Kasumi-1 (cell line): ENCODE measurements around the gene TTLL4.
"Not testable (repeated sequence)": the region's sequence is repeated elsewhere in the genome, so short reads cannot be mapped to it uniquely, and the experiment has no call there.

Experiments
- DNase-seq, 2 experiments: peaks; one replicate each; lab custom pipeline; 2025; lab: John Stamatoyannopoulos, UW

The TTLL4 gene

DNA sequence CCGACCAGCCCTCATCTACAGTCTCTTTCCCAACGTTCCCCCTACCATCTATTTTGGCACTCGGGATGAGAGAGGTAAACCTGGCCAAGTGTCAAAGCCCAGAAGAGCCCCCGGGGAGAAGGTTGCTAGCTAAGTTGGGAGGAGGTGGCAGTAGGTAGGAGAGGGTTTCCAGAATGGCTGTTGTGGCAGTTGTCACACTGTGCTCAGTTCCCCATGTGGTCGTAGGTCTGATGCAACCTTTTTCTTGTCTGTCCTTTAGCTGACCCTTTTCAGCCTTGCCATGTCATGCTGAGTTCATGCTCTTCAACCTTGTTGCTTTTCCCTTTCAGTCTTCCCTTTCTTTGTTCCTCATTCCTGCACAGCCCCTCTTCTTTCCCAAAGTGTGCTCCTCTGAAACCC lies 34.5 kb downstream of the TTLL4 start:
- DNase-seq = no peak

DNA sequence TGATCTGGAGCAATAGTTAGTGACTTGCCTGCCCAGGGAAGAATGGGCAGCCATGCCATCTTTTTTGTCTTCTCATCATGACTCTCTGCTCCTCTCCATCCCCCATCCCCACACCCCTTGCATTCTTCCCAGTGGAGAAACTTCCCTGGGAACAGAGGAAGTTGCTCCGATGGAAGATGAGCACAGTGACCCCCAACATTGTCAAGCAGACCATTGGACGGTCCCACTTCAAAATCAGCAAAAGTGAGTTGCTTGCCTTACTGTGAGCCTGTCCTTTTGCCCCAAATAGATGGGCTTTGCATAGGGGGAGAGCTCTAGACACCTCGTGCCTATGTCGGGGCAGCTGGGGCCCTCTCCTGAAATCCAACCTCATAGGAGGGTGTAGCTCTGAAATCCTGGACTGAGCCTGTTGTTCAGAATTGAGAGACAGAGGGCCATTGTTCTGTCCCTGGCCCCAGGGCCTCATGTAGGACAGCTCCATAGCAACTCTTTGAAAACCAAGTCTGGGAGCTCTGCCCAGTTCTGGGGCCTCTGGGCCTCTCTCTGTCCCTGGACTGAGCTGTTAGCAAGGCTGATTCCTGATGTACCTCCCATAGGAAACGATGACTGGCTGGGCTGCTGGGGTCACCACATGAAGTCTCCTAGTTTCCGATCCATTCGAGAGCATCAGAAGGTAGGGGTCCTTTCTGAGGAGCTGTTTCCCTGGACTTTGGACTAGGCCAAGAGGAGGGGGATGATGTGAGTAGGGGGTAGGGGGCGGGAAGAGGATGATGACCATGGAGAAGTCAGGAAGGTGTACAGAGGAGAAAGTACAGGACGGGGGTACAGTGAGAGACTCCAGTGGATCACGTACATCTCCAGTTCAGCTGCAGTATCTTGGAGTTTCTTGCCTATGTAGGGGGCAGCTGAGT lies 35.2 kb downstream of the TTLL4 start:
- no peak for DNase-seq

DNA sequence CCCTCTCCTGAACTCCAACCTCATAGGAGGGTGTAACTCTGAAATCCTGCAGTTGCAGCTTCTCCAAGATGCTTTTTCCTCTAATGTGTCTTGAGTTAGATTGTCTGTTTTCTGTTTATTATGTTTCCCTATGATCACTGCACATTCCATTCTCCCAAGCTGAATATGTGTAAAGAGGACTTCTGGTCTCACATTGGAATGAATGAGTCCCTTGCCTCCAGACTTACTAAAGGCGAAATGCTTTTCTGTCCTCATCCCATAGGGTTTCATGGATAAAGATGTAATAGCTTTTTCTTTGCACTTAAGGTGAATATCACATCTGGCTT lies 35.8 kb downstream of the TTLL4 start:
- DNase-seq = no peak

DNA sequence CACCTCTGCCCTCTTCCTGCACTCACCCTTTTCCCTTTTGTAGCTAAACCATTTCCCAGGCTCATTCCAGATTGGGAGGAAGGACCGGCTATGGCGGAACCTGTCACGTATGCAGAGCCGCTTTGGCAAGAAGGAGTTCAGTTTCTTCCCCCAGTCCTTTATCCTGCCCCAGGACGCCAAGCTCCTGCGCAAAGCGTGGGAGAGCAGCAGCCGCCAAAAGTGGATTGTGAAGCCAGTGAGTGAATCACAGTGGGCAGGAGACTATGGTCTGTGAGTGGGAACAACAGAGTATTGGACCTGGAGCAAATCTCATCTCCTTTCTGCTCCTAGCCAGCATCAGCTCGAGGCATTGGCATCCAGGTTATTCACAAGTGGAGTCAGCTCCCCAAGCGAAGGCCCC lies 36.3 kb downstream of the TTLL4 start:
- no peak for DNase-seq

DNA sequence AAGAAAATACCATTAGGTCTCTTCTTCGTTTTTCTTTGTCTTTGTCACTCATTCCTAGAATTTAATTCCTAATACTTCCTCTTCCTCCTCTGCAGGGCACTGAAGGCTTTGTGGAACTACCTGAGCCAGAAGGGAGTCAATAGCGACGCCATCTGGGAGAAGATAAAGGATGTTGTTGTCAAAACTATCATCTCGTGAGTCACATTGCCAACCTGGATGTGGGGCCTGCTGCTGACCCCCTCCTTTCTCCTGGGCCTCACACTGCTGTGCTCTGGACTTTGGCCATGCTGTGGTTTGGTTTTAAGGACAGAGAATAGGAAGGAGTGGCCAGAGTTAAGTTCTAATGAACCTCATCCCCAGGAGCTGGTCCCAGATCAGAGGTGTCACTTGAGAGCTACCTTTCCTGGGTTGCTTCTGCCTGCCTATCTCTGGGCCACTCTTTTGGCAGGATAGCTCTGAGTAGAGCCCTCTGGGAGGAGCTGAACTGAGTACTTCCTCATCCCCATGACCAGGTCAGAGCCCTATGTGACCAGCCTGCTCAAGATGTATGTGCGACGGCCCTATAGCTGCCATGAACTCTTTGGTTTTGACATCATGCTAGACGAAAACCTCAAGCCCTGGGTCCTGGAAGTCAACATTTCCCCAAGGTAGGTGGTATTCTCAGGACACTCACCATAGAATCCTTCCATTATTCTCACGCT lies 38.3 kb downstream of the TTLL4 start:
- no peak for DNase-seq

DNA sequence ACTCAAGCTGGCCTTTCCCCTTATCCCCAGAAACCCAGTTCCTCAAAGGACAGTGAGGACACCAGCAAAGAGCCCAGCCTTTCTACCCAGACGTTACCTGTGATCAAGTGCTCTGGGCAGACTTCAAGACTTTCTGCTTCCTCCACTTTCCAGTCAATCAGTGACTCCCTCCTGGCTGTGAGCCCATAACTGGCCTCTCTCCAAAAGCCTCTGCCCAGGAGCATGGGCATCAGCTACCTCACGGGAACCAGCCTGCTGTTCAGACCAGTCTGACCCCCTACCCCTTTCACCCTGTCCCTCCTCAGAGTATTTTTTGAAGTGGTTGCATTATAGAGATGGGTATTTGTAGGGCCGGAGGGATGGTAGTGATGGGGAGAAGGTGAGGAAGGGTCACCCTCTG lies 43.6 kb downstream of the TTLL4 start:
- no peak for DNase-seq

DNA sequence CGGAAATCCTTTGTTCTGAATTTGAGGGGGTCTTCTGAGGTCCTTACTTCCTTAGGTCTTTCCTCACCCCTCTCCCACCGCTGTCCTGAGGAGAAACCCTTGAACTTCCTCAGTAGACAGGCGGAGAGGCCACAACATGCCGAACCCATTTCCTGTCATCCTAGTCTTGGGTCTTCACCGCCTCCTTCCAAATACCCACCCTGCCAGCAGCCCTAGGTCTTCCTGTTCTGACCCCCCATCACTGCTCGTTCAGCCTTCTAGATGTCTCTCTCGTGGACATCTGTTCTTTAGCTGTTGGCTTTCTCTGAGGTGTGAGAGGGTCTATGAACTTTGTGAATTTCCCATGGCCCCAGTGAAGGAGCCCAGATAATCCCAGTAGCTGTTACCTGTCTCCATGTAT lies 44.1 kb downstream of the TTLL4 start:
- DNase-seq = no peak

DNA sequence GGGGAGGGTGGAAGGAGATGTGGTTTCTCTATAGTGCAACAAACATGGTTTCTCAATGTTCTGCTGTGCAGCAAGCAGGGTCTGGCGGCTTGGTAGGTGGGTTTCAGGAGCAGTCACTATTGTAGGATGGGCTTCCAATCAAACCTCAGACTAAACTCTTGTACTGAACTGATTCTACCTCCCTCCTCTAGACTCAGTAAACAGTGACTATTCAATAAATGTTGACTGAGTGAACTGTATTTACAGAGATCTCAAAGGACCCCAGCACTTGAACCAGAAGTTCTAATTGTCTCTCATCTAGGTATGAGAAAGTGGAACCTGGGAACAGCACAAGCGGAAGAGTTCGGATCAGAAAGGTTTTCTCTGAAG lies 44.5 kb downstream of the TTLL4 start:
- DNase-seq = no peak

DNA sequence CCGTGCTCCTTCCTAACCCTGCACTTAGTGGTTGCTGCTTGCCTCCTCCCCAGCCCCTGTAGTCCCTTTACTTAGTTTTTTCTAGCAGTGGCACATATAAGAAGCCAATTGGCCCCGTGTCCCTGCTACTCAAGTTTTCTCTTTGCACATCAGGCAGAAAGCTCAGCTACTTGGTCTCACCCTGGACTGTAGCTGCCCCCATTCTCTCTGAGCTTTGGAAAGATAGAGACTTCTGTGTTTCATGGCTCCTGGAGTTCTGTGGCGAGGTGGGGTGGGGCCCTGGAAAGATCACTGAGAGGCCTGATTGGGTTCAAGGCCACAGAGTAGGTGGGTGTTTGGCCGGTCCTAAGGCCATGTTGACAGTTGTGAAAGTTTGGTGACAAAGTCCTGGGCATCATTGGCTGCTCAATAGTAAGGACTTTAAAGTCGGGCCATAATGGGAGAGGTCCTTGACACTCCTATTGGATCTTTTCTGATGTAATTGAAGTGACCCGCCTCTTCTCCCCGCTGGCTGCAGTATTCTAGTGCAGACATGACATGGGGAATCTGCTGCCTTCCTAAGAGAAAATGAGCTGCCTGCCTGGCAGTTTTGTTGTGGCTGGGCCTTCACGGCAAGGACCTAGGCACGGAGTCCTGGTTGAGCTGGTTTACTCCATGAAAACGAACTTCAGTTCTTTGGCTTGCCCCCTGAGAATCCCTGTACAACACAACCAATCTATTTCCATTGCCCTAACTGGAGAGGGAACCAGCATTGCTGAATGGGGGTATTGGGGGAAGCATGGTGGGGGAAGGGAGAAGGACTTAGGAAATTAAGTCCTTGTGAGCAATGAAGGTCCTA lies 45.2 kb downstream of the TTLL4 start:
- DNase-seq = no peak

DNA sequence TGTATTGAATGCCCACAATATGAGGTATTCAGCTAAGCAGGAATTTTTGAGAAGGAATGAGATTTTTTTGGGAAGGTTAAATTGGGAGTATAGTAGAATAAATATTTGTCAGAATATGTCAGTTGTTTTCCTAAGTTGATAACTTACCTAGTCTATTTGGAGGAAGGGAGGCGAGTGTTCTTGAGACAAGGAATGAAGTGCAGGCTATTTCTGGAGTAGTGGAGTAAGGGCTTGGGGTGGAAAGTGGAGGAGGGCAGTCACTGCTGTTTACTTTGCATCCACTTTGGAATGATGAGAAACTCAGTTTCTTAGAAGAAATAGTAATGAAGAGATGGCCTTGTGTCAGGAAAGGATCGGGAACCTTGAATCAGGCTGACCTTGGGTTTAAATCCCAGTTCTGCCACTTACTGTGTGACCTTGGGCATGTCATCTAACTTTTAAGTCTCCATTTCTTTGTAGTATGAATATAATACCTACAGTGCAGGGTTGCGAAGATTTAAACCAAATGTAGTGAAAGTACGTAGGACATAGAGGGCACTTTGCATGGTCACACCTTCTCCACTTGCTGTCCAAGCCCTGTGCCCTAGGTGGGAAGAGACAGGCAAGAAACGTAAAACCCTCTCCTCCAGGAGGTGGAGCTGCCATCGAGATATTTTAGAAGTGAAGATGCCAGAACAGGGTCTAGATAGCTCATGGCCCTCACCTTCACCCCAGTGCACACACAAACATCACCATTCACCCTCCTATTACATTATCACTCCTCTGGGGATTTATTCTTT lies 46.2 kb downstream of the TTLL4 start:
- no peak for DNase-seq

DNA sequence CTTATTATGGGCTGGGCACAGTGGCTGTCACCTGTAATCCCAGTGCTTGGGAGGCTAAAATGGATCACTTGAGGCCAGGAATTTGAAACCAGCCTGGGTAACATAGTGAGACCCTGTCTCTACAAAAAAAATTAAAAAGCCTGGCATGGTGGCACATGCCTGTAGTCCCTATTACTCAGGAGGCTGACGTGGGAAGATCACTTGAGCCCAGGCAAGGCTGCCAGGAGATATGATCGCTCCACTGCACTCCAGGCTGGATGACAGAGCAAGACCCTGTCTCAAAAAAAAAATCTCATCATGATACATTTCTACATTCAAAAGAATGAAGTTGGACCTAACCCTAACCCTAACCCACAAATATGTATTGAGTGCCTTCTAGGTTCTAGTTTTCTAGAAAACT lies 51.2 kb downstream of the TTLL4 start:
- DNase-seq = no peak

DNA sequence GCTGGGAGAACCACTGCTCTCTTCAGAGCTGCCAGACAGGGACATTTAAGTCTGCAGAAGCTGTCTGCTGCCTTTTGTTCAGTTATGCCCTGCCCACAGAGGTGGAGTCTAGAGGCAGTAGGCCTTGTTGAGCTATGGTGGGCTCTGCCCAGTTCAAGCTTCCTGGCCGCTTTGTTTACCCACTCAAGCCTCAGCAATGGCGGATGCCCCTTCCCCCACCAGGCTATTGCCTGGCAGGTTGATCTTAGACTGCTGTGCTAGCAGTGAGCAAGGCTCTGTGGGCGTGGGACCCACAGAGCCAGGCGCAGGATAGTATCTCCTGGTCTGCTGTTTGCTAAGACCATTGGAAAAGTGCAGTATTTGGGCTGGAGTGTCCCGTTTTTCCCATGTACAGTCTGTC lies 62.1 kb downstream of the TTLL4 start:
- DNase-seq = not testable (repeated sequence)

DNA sequence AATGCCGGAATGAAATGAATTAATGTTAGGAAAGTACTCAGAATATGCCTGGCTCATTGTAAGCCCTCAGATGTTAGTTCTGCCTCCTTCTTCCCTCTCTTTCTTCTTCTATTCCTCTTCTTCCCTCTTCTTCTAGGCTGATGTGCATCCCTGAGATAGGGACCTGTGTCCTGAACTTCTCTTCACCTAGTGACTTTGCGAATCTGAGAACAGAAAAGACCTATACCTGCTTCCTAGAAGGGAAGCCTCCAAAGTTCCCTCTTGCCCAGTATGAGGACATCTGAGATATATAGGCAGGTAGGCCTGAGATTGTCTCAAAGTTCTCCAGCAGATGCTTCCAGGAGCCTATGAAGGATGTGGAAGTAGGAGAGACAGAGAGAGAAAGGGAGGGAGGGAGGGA lies 63.2 kb downstream of the TTLL4 start:
- DNase-seq = no peak

DNA sequence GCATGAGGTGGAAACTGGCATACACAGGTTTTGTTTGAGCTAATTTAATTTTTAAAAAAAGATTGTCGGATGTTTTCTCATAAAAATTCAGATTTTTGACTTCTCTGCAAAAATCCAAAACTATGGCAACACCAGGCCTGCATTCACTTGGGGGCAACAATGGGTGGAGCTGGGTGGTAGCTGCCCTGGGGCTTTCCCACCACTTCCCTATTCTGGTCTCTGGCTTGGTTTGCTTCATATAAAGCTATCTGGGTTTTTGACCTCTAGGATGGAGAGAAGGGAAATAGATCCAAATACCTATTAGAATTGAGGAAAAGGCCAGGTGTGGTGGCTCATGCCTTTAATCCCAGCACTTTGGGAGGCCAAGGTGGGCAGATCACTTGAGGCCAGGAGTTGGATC lies 65.9 kb downstream of the TTLL4 start:
- DNase-seq = no peak

DNA sequence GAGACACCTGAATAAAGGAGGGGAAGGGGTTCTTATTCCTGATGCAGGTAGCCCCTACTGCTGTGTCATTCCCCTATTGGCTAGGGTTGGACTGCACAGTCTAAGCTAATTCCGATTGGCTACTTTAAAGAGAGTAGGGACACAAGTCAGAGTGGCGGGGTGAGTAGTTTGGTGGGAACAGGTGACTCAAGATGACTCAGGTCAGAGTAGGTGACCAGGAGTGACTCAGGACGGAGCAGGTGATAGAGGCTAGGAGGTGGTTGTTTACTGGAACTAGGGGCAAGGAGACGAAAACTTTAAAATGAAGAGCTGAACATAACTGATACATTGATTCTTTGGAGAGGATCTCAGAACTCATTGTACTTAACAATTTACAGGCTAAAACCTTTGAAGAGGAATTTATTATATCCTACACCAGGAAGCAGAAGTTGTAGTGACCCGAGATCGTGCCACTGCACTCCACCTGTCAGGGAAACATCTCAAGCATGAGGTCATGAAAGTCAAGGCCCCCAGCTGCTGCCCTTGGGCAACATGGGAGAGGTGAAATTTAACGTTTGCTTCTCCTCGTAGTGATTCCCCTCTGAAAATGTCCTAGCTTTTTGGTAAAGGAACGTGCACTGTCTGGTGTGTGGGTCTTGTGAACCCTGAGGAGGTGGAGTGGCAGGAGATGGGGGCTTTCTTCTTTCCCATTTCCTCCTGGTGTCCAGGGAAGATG lies 66.8 kb downstream of the TTLL4 start:
- no peak for DNase-seq

DNA sequence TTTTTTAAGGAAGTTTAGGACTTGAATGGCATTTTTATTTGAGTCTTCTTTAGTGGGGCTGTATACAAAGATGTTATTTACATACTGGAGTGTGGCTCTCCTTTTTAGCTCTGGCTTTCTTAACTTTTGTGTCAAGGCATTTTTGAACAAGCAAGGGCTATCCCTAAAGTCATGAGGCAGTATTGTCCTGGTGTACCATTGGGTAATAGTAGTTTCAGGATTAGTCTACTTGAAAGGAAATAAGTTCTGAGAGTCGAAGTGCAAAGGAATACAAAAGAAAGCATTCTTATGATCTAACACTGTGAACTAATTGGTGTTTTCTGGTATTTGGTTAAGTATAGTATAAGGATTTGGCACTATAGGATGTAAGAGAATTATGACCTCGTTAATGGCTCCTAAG lies 69.4 kb downstream of the TTLL4 start:
- no peak for DNase-seq

DNA sequence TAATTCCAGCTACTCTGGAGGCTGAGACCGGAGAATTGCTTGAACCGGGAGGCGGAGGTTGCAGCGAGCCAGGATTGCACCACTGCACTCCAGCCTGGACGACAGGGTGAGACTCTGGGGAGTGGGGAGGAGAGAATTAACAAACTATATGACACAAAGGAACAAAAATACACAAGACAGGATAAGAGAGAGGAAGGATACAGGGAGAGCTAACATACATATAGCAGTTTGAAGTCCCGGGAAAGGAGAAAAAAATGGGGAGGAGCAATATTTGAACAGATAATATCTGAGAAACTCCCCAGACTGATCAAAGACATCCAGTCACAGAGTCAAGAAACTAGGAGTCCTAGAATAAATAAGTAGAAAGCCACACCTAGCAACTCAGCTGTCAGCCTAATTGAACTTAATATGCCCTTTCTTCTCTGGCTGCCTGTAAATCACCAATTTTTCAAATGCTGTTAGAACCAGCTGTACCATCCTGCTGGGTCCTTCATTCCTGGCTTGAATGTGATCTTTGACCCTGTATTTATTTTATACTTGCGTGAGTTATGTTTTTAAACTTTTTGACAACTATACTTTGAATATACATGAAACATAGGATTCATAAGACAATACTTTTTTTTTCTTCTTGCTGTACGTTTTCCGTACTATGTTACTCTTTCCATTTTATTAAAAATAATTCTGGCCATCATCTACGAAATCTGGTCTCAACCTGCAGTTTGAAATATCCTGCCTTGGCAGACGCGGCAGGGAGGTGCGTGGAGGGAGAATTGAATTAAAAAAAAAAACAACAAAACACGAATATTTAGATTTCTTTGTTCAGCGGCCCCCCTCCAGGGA lies 70.4 kb downstream of the TTLL4 start:
- no peak for DNase-seq

DNA sequence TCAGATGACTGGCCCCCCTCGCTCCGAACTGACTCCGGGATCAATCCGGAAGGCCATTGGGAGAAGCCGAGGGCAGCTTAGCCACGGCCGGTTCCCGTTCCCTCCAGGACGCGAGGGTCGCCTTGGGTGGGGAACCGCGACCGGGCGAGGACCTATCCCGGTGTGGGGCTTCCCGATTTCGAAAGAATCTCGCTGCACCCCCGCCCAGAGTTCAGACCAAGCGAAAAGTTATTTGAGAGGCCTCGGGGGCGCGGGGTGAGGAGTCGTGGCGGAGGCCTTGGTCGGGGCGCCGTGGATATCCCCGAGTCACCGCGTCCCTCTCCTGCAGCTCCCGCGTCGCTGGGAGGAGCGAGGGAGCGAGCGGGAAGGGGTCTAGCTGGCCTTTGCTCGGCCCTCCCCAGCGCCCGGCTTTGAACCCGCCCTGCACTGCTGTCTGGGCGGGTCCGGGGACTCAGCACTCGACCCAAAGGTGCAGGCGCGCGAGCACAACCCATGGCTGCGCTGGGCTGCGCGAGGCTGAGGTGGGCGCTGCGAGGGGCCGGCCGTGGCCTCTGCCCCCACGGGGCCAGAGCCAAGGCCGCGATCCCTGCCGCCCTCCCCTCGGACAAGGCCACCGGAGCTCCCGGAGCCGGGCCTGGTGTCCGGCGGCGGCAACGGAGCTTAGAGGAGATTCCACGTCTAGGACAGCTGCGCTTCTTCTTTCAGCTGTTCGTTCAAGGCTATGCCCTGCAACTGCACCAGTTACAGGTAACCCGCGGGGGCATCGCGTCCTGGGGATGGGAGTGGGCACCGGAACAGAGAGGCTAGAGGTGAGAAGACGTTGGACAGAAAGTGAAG lies 71.3 kb downstream of the TTLL4 start, which contains the start of gene CYP27A1:
CYP27A1 (plus strand) TSS at position 457 of the 837 bp plus-strand sequence; CDS start at position 493, 36 bp downstream.
- DNase-seq = no peak

DNA sequence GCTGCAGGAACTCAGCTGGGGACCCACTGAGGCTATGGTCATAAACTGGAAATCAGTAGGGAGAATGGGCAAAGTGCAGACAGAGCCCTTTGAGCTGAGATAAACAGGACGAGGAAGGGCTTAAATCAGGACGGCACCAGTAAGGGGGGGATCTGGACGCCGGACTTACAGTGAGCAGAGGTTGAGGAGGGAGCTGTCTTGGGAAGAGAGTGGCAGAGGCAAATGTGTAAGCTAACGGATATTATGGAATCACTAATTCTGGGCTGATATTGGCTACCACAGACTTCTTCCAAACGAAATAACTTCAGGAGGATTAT lies 71.9 kb downstream of the TTLL4 start:
- DNase-seq = no peak

DNA sequence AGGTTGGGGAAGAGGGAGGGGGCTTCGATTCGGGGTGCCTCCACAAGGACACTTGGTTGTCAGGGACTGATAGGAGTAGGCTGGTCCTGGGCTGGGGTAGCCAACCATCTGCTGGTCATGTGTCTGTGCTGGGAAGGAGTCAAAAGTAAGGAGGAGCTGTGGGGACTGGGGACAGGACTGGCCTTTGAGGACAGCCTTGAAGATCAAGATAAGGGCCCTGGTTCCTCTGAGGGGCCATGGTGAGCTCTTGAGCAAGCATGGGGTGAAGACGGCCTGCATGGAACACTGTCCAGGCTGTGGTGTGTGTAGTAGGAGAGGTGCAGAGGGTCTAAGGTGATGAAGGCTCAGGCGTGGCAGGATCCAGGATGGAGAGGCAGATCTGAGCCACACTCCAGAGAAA lies 73.1 kb downstream of the TTLL4 start:
- no peak for DNase-seq
